ENCODE results near the gene SDCCAG8. TPM values are rescaled to one million over a fixed set of nuclear protein-coding genes. Genes with fewer than 3 reads are reported as not detected.

The SDCCAG8 gene
- total and polyA plus RNA-seq, 2 of the 8 experiments (the other 6 are each of a cell fraction or from before 2014, with no cell fraction given) = 15.6 to 21.0 TPM

GRCh38 chr1:243294723-243295121, 38.9 kb downstream of the SDCCAG8 start:
- ChIA-PET CTCF (ENCODE audit: partially characterized antibody) (interaction anchor here (0.6 kb wide), 1 partner anchor 25 kb away, joined by 3 read pairs; no protein-coding TSS in a partner anchor), POLR2A (ENCODE audit: partially characterized antibody) (no interaction called here)
- H3K4me1 ChIP-seq (replicated peaks in 1 of 4; ENCODE audit: control insufficient read depth in 3 of 4, insufficient read depth in 4 of 4, low read length in 3 of 4) = peaks cover 0 to 4% (median 0%) of the 10 kb centered on the region in 4 experiments; a peak in 1 of 7 replicates
- H3K27me3 ChIP-seq (replicated peaks in 1 of 4; ENCODE audit: control insufficient read depth in 3 of 4, extremely low read depth in 1 of 4, insufficient read depth in 3 of 4, low read length in 3 of 4) = no peaks in the 10 kb centered on the region
- H3K79me1 ChIP-seq (ENCODE audit: low read depth, low read length) = no peaks in the 10 kb centered on the region
- H3K27ac ChIP-seq (ENCODE audit: low read depth, low read length) = no peak overlapping the region
- H2BK120ac ChIP-seq (replicated peaks; ENCODE audit: low read depth, low read length) = no peak overlapping the region
- H3K36me3 ChIP-seq (ENCODE audit: control insufficient read depth in 2 of 4, insufficient read depth in 4 of 4, low read length in 3 of 4) = no peaks in the 10 kb centered on the region
- no peak overlapping the region for H3K4me2 ChIP-seq (ENCODE audit: insufficient read depth in 1 of 2, low read depth in 2 of 2, low read length in 2 of 2)
- no peak overlapping the region for H3K18ac ChIP-seq (ENCODE audit: extremely low read depth, low read length)
- H4K8ac ChIP-seq (ENCODE audit: extremely low read depth, insufficient read depth, low read length) = no peak overlapping the region
- H3K14ac ChIP-seq (ENCODE audit: insufficient read length) = no peak overlapping the region
- no peaks in the 10 kb centered on the region for H3K23me2 ChIP-seq (ENCODE audit: low read depth, low read length)
- no peaks in the 10 kb centered on the region for H3K79me2 ChIP-seq (ENCODE audit: control insufficient read depth in 1 of 2, insufficient read depth in 2 of 2, low read length in 2 of 2)
- 78% methylated on average over 3 of the region's 3 CpGs; no CpG with 5 or more reads in 1 of the 2 experiments for WGBS, 2 experiments (ENCODE audit: extremely low coverage in 1 of 2, insufficient coverage in 1 of 2, insufficient read length in 1 of 2, insufficient replicate concordance in 2 of 2, low coverage in 1 of 2, low lambda C conversion rate in 2 of 2, missing lambda C conversion rate in 1 of 2)
- no peak overlapping the region for H2AFZ ChIP-seq (ENCODE audit: low read length)
- H4K20me1 ChIP-seq (replicated peaks in 1 of 2; ENCODE audit: control insufficient read depth in 1 of 2, insufficient read depth in 2 of 2, low read length in 2 of 2) = peaks cover 0 to 1% of the 10 kb centered on the region in 2 experiments
- no peak overlapping the region for H4K5ac ChIP-seq (ENCODE audit: insufficient read length, low read depth, low read length)
- H3K56ac ChIP-seq (replicated peaks; ENCODE audit: insufficient read length, low read depth, low read length) = no peak overlapping the region
- no peak overlapping the region for H2BK15ac ChIP-seq (ENCODE audit: low read length)
- no peak overlapping the region for H3K9ac ChIP-seq (replicated peaks in 1 of 4; ENCODE audit: extremely low read depth in 1 of 4, low read depth in 3 of 4, low read length in 3 of 4)
- H3K9me3 ChIP-seq (ENCODE audit: insufficient read depth in 2 of 2, low read depth in 1 of 2, low read length in 1 of 2) = no peaks in the 10 kb centered on the region
- no peak overlapping the region for H4K91ac ChIP-seq (replicated peaks; ENCODE audit: insufficient read length, low read length)
- no peak overlapping the region for H3K23ac ChIP-seq (ENCODE audit: insufficient read length)
- H3K4me3 ChIP-seq (ENCODE audit: extremely low read depth in 1 of 4, insufficient read depth in 2 of 4, low read depth in 3 of 4, low read length in 4 of 4) = no peak overlapping the region
- no peak overlapping the region for H2AK5ac ChIP-seq (ENCODE audit: low read depth, low read length)
- no peak for DNase-seq (ENCODE audit: low read depth in 1 of 2, low spot score in 2 of 2)
- H2BK5ac ChIP-seq (ENCODE audit: low read depth, low read length) = no peak overlapping the region
- no peak for FAIRE-seq
- H3K4ac ChIP-seq (replicated peaks; ENCODE audit: insufficient read length, low read depth, low read length) = no peak overlapping the region
- H2BK20ac ChIP-seq (ENCODE audit: low read length) = no peak overlapping the region
- H2BK12ac ChIP-seq (ENCODE audit: low read depth, low read length) = no peak overlapping the region
- no peak for TF ChIP-seq YY1 (IDR thresholded peaks at IDR 0.05; ENCODE audit: low read depth, low read length)
- TF ChIP-seq SP1 (IDR thresholded peaks at IDR 0.05; ENCODE audit: low read depth, low read length) = no peak
- TF ChIP-seq SIRT6 (IDR thresholded peaks at IDR 0.05; ENCODE audit: low read length) = no peak
- no peak for TF ChIP-seq CREB1 (IDR thresholded peaks at IDR 0.05)
- no peak for TF ChIP-seq EP300 (IDR thresholded peaks at IDR 0.05; ENCODE audit: borderline replicate concordance in 1 of 2, low read depth in 2 of 2, low read length in 2 of 2)
- no peak for TF ChIP-seq KDM5A (IDR thresholded peaks at IDR 0.05; ENCODE audit: low read length)
- no peak for TF ChIP-seq RFX5 (IDR thresholded peaks at IDR 0.05; ENCODE audit: borderline replicate concordance, low read depth, low read length)
- TF ChIP-seq KDM1A (IDR thresholded peaks at IDR 0.05; ENCODE audit: borderline replicate concordance, low read length) = no peak
- no peak for TF ChIP-seq CHD2 (IDR thresholded peaks at IDR 0.05; ENCODE audit: low read length)
- no peak for TF ChIP-seq USF2 (IDR thresholded peaks at IDR 0.05; ENCODE audit: low read length)
- TF ChIP-seq JUN (IDR thresholded peaks at IDR 0.05; ENCODE audit: low read depth, low read length) = no peak
- TF ChIP-seq NRF1 (IDR thresholded peaks at IDR 0.05; ENCODE audit: low read depth, low read length) = no peak
- no peak for TF ChIP-seq HDAC2 (IDR thresholded peaks at IDR 0.05; ENCODE audit: borderline replicate concordance in 1 of 2, low read depth in 2 of 2, low read length in 2 of 2)
- TF ChIP-seq MAFK (IDR thresholded peaks at IDR 0.05; ENCODE audit: low read depth, low read length) = no peak

Measured in H1 (cell line).